ENCODE results near the gene SCFD2. TPM values are rescaled to one million over a fixed set of nuclear protein-coding genes. Genes with fewer than 3 reads are reported as not detected.

SCFD2 gene
- total RNA-seq, 4 donors from 2014 or later: 12.7 to 23.7 (median 18.3) TPM

DNA sequence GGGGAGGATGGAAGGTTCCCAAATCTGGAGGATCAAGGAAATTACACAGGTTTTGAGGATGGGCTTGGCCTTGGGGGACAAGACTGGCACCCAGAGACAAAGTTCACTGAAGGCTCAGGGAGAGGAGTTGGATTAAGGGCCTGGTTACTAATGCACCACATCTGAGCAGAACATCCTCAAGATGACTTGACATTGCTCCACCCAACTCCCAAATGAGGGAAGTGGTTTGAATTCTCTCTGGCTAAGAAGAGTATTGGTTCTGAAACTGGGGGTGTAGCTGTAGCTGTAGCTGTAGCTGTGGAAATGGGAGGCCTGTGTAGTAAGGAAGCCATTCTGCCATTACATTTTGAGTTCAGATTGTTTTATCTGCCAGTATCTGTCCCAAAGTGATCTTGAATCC lies 374.4 kb downstream of the SCFD2 start:
- no peaks in the 10 kb centered on the region for H3K9me3 ChIP-seq
- in situ Hi-C loops (cut with MboI; ENCODE audit: low pct_ligation_motif_present in 1 of 4, low pct_unique_long_range_greater_than_20kb in 1 of 4, low sequenced_read_pairs in 3 of 4) (loop anchor here in 1 of 4 donors (25.0 kb wide), 1 partner anchor 754 kb away; no protein-coding TSS in a partner anchor), intact Hi-C loops (cut with DNase I; ENCODE audit: low total_unique reads) (no loop called here)
- H3K27me3 ChIP-seq: no peaks in the 10 kb centered on the region
- DNase-seq: no peak
- no peak overlapping the region for H3K27ac ChIP-seq
- H3K36me3 ChIP-seq: no peaks in the 10 kb centered on the region
- TF ChIP-seq EP300 (IDR thresholded peaks at IDR 0.05; ENCODE audit: low read depth): no peak
- TF ChIP-seq, protein P1, sequence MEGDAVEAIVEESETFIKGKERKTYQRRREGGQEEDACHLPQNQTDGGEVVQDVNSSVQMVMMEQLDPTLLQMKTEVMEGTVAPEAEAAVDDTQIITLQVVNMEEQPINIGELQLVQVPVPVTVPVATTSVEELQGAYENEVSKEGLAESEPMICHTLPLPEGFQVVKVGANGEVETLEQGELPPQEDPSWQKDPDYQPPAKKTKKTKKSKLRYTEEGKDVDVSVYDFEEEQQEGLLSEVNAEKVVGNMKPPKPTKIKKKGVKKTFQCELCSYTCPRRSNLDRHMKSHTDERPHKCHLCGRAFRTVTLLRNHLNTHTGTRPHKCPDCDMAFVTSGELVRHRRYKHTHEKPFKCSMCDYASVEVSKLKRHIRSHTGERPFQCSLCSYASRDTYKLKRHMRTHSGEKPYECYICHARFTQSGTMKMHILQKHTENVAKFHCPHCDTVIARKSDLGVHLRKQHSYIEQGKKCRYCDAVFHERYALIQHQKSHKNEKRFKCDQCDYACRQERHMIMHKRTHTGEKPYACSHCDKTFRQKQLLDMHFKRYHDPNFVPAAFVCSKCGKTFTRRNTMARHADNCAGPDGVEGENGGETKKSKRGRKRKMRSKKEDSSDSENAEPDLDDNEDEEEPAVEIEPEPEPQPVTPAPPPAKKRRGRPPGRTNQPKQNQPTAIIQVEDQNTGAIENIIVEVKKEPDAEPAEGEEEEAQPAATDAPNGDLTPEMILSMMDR (IDR thresholded peaks at IDR 0.05): no peak
- TF ChIP-seq POLR2A (IDR thresholded peaks at IDR 0.05): no peak
- no peak for TF ChIP-seq POLR2AphosphoS5 (IDR thresholded peaks at IDR 0.05)
- H3K4me1 ChIP-seq: peaks cover 0 to under 1% (median 0%) of the 10 kb centered on the region in 4 donors
- H3K4me3 ChIP-seq: no peak overlapping the region

DNA sequence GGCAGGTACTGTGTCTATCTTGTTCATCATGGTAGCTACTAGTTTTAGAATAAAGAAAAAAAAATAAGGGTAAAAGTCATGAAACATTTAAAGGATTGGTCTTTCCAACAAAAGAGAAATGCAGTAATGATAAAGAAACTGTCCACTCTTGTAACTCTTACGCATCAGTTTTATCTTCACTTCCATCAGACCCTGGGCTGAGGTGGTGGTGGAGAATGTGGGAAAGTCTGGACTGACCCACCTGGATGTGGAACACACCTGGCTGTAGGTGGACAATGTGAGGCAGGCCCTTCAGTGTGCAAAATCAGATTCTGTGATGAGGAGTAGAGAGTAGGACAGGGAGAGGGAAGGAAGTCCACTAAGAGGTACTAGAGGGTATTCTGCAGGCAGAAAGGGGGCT lies 375.2 kb downstream of the SCFD2 start:
- H3K9me3 ChIP-seq: no peaks in the 10 kb centered on the region
- no peak overlapping the region for H3K27ac ChIP-seq
- DNase-seq: no peak
- H3K27me3 ChIP-seq: no peaks in the 10 kb centered on the region
- WGBS, 2 donors (ENCODE audit: low coverage in 1 of 2): 88 to 100% methylated on average over 1 of the region's 1 CpG
- H3K4me3 ChIP-seq: no peak overlapping the region
- no peak for TF ChIP-seq EP300 (IDR thresholded peaks at IDR 0.05; ENCODE audit: low read depth)
- TF ChIP-seq, protein P1 (IDR thresholded peaks at IDR 0.05): no peak
- TF ChIP-seq POLR2AphosphoS5 (IDR thresholded peaks at IDR 0.05): no peak
- TF ChIP-seq POLR2A (IDR thresholded peaks at IDR 0.05): no peak
- intact Hi-C loops (cut with DNase I; ENCODE audit: low total_unique reads): no loop called here
- in situ Hi-C loops (cut with MboI; ENCODE audit: low pct_ligation_motif_present in 1 of 4, low pct_unique_long_range_greater_than_20kb in 1 of 4, low sequenced_read_pairs in 3 of 4): loop anchor here in 1 of 4 donors (25.0 kb wide), 1 partner anchor 753 kb away; no protein-coding TSS in a partner anchor
- H3K36me3 ChIP-seq: no peaks in the 10 kb centered on the region
- no peaks in the 10 kb centered on the region for H3K4me1 ChIP-seq

DNA sequence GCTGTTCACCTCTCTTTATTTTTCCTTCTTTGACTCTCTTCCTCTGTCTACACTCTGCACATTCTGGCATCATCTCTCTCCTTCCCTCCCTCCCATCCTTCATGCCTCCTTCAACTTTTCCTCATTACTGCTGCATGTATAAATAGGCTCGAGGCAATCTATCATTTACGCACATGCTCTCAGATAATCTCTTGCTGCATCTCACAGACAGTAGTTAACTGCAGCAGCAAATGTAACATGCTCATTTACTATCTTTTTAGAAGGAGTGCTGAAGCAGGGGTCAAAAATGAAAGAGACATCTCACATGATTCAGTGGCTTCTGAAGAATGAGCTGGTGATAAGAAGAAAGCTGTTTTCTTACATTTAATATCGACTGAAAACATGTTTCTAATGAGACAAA lies 376.0 kb downstream of the SCFD2 start:
- in situ Hi-C loops (cut with MboI; ENCODE audit: low pct_ligation_motif_present in 1 of 4, low pct_unique_long_range_greater_than_20kb in 1 of 4, low sequenced_read_pairs in 3 of 4): loop anchor here (5.0 to 25.0 kb wide), 5 partner anchors 443 to 753 kb away; no protein-coding TSS in a partner anchor
- WGBS, 2 donors (ENCODE audit: low coverage in 1 of 2): 80 to 92% methylated on average over 3 of the region's 3 CpGs

DNA sequence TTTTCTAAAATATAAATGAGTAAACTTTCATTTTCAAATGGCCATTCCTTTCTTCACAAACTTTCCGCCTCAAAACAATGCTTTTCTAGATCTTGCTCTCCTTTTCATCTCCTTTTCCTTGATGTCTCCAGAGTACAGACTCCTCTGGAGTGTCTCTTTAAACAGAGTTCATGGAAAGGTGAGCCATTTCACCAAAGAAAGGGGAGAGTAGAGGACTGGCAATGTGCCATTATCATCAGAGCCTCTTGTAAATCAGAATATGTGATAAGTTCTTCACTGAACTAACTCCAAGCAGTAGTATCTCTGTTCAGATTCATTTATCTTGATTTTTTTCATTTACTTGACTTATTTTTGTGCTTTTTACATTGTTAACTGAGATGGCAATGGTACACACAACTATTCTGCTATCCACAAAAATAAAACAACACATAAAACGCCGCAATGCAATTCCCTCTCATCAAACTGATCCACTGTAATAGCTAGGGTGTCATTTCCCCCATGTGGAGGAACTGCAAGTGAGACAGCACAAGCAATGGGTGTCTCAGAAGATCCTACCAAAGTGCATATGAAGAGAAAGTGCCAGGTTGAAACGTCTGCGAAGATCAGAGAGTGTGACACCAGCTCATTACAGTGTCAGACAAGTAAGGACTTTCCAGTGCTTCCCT lies 378.3 kb downstream of the SCFD2 start:
- 84 to 86% methylated on average over 1 to 5 of the region's 5 CpGs for WGBS, 2 donors (ENCODE audit: low coverage in 1 of 2)
- Histone ChIP-seq H3K27me3 (no peaks in the 10 kb centered on the region), H3K4me1 (peaks cover 0 to 11% (median 0%) of the 10 kb centered on the region in 4 donors), H3K27ac (no peak overlapping the region), H3K36me3 (no peaks in the 10 kb centered on the region), H3K9me3 (no peaks in the 10 kb centered on the region), H3K4me3 (no peak overlapping the region)
- in situ Hi-C loops (cut with MboI; ENCODE audit: low pct_ligation_motif_present in 1 of 4, low pct_unique_long_range_greater_than_20kb in 1 of 4, low sequenced_read_pairs in 3 of 4) (loop anchor here (5.0 to 25.0 kb wide), 5 partner anchors 440 to 750 kb away; no protein-coding TSS in a partner anchor), intact Hi-C loops (cut with DNase I; ENCODE audit: low total_unique reads) (no loop called here)
- DNase-seq: no peak
- no peak for TF ChIP-seq POLR2A (IDR thresholded peaks at IDR 0.05)
- TF ChIP-seq, protein P1 (IDR thresholded peaks at IDR 0.05): no peak
- no peak for TF ChIP-seq POLR2AphosphoS5 (IDR thresholded peaks at IDR 0.05)

More for the DNA sequence above, 376.0 kb downstream of the SCFD2 start:
- Histone ChIP-seq H3K4me1 (no peaks in the 10 kb centered on the region), H3K27ac (no peak overlapping the region), H3K9me3 (no peaks in the 10 kb centered on the region), H3K36me3 (no peaks in the 10 kb centered on the region), H3K4me3 (no peak overlapping the region), H3K27me3 (no peaks in the 10 kb centered on the region)
- intact Hi-C loops (cut with DNase I; ENCODE audit: low total_unique reads): no loop called here
- no peak for DNase-seq
- TF ChIP-seq EP300 (IDR thresholded peaks at IDR 0.05; ENCODE audit: low read depth) (no peak), POLR2A (IDR thresholded peaks at IDR 0.05) (no peak), POLR2AphosphoS5 (IDR thresholded peaks at IDR 0.05) (no peak)
